22Rv1 (cell line): Measurements from ENCODE around the gene ABCC8.

Experiments
- H3K27ac ChIP-seq: fragments of 450-650 bp; 2 replicates; pipeline ENCODE4 v1.5.1; 2017
- ZFX ChIP-seq: fragments of 450-650 bp; IDR thresholded peaks from 2 replicates; pipeline ENCODE4 v1.6.1; 2017; ENCODE audit warnings: antibody characterized with exemption, borderline replicate concordance
- TF ChIP-seq, protein P1 (sequence below): fragments of 450-650 bp; IDR thresholded peaks from 2 replicates; pipeline ENCODE4 v1.5.1; 2017; ENCODE audit warnings: mild to moderate bottlenecking

Gene ABCC8

DNA sequence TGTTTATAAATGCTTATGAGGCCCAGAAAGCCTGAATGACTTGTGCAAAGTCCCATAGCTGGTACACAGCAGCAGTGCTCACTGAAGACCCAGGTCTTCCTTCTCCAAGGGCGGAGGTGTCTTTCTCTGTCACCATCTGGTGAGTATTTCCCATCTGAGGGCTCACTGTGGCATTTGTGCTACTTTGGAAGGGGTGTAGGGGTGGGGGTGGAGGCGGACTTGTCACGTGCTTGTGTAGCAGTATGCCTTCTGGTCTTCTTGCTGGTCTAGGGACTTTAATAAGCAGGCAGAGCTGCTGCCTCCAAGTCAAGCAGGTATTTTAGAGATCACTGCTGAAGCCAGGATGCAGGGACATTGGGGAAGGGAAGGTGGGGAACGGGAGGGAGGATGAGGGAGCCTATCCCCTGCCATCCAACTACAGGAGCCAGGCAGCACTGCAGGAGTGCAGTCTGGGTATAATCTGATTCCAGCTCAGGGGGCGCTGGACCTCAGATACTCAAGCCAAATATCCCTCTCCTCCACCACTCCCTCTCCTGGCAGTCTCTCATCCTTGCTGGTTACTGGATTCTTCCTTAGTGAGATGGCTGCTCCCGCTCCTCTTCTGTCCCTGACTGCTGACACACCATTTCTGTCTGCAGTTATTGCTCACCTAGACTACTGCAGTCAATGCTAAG, 3.4 kb downstream of the ABCC8 start:
- no peak overlapping the region for H3K27ac ChIP-seq
- no peak for TF ChIP-seq ZFX

DNA sequence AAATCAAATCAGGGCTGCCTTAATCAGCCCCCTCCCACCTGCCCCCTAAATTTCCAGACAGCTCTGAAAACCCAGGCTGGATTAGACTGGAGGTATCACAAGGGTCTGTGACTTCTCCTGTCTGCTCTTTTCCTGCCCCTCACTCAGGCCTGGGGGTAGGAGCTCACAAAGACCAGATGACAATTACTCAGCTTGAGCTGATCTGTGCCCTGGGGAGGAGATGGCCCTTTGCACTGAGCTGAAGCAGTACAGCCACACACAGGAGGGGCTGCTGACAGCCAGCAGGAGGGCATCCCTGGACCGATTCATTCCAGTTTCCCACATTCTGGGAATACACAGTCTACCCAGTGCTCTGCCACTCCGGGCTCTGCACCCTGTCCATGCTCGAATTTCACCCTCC, 4.2 kb downstream of the ABCC8 start:
- TF ChIP-seq ZFX, result no peak
- TF ChIP-seq, protein P1, sequence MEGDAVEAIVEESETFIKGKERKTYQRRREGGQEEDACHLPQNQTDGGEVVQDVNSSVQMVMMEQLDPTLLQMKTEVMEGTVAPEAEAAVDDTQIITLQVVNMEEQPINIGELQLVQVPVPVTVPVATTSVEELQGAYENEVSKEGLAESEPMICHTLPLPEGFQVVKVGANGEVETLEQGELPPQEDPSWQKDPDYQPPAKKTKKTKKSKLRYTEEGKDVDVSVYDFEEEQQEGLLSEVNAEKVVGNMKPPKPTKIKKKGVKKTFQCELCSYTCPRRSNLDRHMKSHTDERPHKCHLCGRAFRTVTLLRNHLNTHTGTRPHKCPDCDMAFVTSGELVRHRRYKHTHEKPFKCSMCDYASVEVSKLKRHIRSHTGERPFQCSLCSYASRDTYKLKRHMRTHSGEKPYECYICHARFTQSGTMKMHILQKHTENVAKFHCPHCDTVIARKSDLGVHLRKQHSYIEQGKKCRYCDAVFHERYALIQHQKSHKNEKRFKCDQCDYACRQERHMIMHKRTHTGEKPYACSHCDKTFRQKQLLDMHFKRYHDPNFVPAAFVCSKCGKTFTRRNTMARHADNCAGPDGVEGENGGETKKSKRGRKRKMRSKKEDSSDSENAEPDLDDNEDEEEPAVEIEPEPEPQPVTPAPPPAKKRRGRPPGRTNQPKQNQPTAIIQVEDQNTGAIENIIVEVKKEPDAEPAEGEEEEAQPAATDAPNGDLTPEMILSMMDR, result no peak

DNA sequence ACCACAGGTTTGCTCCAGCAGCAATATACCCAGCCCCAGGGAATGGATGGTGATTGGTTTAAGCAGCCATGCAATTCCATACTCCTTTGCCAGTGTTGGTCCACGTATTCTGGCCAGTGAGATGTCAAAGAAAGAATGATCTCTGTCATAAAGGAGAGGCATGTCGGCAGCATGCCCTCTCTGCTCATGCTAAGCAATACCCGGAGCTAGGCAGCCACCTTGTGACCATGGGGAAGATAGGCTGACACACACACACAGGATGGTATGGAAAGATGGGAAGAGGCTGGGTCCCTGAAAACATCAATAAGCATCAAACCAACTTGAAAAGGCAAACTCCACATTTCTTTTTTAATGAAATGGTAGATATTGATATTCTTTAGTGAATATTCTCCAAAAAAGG, 5.1 kb downstream of the ABCC8 start:
- H3K27ac ChIP-seq, result no peak overlapping the region
- TF ChIP-seq, protein P1, result no peak
- no peak for TF ChIP-seq ZFX

More for the DNA sequence above, 4.2 kb downstream of the ABCC8 start:
- no peak overlapping the region for H3K27ac ChIP-seq

DNA sequence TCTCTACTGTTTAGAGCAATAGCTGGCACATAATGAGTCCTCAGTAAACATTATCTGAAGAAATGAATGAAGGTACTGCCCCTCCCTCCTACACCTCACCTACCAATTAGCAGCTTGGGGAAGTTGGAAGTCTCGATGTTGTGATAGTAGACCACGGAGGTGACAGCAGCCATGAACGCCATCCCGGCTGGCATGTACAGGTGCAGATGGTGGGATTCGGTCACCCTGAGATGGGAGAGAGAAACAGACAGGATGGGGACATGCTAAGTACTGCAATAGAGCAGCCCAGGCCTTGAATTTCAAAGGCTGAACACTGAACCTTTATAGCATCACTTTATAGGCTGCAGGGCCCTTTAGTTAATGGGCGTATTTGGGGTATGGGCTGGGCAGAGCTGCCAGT, 6.6 kb downstream of the ABCC8 start:
- TF ChIP-seq ZFX, result no peak
- TF ChIP-seq, protein P1, result no peak
- no peak overlapping the region for H3K27ac ChIP-seq

DNA sequence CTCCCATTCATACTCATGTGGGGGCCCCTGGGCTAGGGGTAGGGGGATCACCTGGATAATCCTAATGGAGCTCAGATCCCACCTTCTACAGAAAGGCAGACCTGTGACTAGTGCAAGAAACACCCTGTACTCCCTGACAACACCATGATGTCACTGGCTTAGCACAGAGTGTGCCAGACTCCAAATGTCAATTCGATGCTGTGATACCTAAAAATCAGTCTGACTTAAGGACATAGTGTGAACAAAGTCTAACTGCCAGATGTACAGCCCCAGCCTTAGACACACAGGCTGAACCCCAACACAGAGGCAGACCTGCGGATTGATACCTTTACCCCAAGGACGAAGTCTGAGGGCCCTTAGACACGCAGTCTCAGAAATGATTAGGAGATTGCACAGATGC, 8.5 kb downstream of the ABCC8 start:
- H3K27ac ChIP-seq, result no peak overlapping the region
- TF ChIP-seq ZFX, result no peak
- TF ChIP-seq, protein P1, result no peak

DNA sequence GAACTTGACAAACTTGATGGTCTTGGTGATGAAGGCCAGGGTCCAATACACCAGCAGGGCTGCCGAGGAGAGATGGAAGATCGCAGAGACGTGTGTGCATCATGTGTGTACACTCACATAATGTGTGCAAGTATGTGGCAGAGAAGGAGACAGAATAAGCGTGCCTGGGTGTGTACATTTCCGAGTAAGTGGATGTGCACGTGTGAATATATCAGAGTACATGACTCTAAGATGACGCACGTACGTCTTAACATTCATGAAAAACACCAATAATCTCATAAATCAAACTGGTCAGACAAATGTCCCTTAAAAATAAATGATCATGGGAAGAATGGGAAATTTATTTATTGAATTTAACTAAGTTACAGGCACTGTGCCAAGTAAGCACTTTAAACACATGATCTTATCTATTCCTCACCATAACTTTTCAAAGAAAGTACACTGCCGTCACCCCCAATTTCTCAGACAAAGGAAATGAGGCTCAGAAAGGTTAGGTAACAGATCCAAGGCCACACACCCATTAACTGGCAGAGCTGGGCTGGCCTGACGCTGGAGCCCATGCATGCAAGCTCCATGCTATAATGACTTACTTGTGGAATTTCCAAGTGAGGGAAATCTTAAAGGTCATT, 13.0 kb downstream of the ABCC8 start:
- TF ChIP-seq, protein P1, result no peak
- no peak for TF ChIP-seq ZFX
- H3K27ac ChIP-seq, result no peak overlapping the region

DNA sequence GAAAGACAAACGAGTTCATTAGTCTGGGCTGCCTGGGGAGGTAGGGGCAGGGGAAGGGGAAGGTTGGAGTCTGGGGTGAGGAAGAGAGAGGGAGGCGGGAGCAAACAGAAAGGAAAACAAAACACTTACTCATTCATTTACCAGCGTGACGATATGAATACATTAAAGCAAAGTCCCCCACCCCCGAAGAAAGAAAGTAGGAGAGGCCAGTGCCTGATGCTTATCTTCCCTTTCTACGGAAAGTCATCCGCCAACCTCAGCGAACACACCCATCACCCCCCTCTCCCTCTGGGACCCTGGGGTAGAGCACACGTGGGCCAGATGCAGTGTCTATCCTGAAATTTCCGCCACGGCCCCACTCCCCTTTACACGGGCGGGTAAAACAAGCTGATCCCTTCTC, 13.7 kb downstream of the ABCC8 start:
- no peak for TF ChIP-seq ZFX
- TF ChIP-seq, protein P1, result no peak
- no peak overlapping the region for H3K27ac ChIP-seq
